NCI-H187 treated with DMSO at 0.1 percent for 48 hours (cell line): ENCODE data around the gene TCF7L2.

Experiments
- DNase-seq: peaks from one replicate; lab custom pipeline; 2025; lab: John Stamatoyannopoulos, UW

TCF7L2 gene

GRCh38 chr10:113000442-113000841 lies 50.4 kb downstream of the TCF7L2 start:
- no peak for DNase-seq

GRCh38 chr10:113000876-113001598 lies 51.0 kb downstream of the TCF7L2 start:
- no peak for DNase-seq

GRCh38 chr10:113001599-113002448 lies 51.8 kb downstream of the TCF7L2 start:
- DNase-seq: no peak

- DNase-seq: no peak
These were observed 52.4 kb downstream of the TCF7L2 start for GRCh38 chr10:113002449-113002777.

- no peak for DNase-seq
These were observed 53.0 kb downstream of the TCF7L2 start for GRCh38 chr10:113003052-113003451.

GRCh38 chr10:113004069-113004618 lies 54.1 kb downstream of the TCF7L2 start:
- no peak for DNase-seq

GRCh38 chr10:113005380-113005779 lies 55.3 kb downstream of the TCF7L2 start:
- no peak for DNase-seq

- DNase-seq: no peak
These were observed 56.8 kb downstream of the TCF7L2 start for GRCh38 chr10:113006656-113007342.

GRCh38 chr10:113007343-113007771 lies 57.3 kb downstream of the TCF7L2 start:
- no peak for DNase-seq

- no peak for DNase-seq
These were observed 57.8 kb downstream of the TCF7L2 start for GRCh38 chr10:113007821-113008220.

GRCh38 chr10:113011592-113012374 lies 61.7 kb downstream of the TCF7L2 start:
- DNase-seq: no peak

GRCh38 chr10:113015201-113015600 lies 65.2 kb downstream of the TCF7L2 start:
- DNase-seq: no peak

GRCh38 chr10:113017376-113017775 lies 67.3 kb downstream of the TCF7L2 start:
- no peak for DNase-seq

GRCh38 chr10:113018034-113018433 lies 68.0 kb downstream of the TCF7L2 start:
- no peak for DNase-seq

GRCh38 chr10:113019096-113019495 lies 69.0 kb downstream of the TCF7L2 start:
- no peak for DNase-seq

GRCh38 chr10:113019692-113020474 lies 69.8 kb downstream of the TCF7L2 start:
- peak; percentile 3 for DNase-seq

- no peak for DNase-seq
These were observed 70.4 kb downstream of the TCF7L2 start for GRCh38 chr10:113020475-113020753.

GRCh38 chr10:113020838-113021237 lies 70.8 kb downstream of the TCF7L2 start:
- peak; percentile 23 for DNase-seq

- DNase-seq: no peak
These were observed 71.4 kb downstream of the TCF7L2 start for GRCh38 chr10:113021268-113022040.

- DNase-seq: no peak
These were observed 72.2 kb downstream of the TCF7L2 start for GRCh38 chr10:113022265-113022664.
